HFF-Myc (cell line): Measurements from ENCODE around the gene GPRC5D.

Experiments
- DNase-seq: peaks from one replicate; pipeline ENCODE4 v3.0.0-alpha.2; 2011; ENCODE audit warnings: low read depth; ENCODE audit errors: extremely low read depth
- H3K4me3 ChIP-seq: replicated peaks from 2 replicates; pipeline ENCODE4 v1.5.1; 2011; ENCODE audit warnings: low read depth, mild to moderate bottlenecking, control low read depth, low read length
- TF ChIP-seq, protein P1 (sequence below): IDR thresholded peaks from 2 replicates; pipeline ENCODE4 v1.5.1; 2012; ENCODE audit warnings: mild to moderate bottlenecking, low read depth, low read length, control low read depth; ENCODE audit errors: missing control alignments

GPRC5D gene

DNA sequence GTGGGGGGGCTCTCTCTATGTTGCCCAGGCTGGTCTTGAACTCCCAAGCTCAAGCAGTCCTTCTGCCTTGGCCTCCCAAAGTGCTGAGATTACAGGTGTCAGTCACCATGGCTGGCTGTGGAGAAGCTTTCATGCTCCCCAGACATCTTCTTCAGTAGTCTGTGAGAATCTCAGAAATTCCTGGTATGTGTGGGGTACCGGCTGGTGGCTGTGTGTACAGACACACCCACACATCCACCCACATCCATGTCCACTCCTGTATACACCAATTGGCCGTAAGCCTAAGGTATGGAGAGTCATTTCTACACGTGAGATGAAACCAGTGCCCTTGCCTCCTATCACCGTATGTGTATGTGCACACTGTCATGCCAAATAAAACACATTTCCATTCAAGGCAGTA is 27.8 kb downstream of the GPRC5D start:
- TF ChIP-seq, protein P1, sequence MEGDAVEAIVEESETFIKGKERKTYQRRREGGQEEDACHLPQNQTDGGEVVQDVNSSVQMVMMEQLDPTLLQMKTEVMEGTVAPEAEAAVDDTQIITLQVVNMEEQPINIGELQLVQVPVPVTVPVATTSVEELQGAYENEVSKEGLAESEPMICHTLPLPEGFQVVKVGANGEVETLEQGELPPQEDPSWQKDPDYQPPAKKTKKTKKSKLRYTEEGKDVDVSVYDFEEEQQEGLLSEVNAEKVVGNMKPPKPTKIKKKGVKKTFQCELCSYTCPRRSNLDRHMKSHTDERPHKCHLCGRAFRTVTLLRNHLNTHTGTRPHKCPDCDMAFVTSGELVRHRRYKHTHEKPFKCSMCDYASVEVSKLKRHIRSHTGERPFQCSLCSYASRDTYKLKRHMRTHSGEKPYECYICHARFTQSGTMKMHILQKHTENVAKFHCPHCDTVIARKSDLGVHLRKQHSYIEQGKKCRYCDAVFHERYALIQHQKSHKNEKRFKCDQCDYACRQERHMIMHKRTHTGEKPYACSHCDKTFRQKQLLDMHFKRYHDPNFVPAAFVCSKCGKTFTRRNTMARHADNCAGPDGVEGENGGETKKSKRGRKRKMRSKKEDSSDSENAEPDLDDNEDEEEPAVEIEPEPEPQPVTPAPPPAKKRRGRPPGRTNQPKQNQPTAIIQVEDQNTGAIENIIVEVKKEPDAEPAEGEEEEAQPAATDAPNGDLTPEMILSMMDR = no peak
- DNase-seq = no peak
- no peak overlapping the region for H3K4me3 ChIP-seq

DNA sequence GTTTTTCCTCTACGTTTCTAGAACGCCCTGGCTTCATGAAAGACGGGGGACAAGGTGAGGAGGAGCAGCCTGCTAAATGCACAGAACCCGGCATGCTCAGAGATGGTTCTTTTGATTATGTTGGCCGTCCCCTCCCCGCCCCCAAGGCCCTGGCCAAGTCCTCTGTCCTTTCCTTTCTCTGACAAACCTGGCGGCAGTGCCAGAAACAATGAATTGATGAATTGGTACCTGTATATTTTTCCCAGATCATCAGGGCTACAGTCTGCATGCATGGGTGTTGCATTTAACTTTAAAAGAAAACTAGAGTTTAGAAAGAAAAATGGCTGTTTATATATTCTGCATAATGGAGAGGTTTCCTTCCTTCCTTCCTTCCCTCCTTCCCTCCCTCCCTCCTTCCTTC is 29.0 kb downstream of the GPRC5D start:
- TF ChIP-seq, protein P1 = no peak
- DNase-seq = no peak

DNA sequence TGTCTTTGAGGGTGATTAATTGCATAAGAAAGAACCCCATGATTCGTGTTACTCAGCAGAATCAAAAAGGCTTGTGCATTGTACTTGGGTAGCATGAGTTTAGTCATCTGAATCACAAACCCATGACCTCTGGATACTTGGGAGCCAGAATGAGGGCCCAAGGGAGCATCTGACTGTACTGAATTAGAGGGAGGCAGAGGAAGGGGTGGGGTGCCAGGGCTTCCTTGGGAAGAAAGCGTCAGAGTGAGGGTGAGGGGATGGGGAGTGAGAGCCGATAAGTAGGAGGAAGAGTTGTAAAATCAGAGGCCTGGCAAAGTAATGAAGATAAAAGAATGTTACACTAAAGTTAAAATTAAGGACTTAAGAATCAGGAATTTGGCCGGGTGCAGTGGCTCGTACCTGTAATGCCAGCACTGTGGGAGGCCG is 29.8 kb downstream of the GPRC5D start:
- DNase-seq = no peak

More for the DNA sequence above, 29.0 kb downstream of the GPRC5D start:
- H3K4me3 ChIP-seq = no peak overlapping the region

DNA sequence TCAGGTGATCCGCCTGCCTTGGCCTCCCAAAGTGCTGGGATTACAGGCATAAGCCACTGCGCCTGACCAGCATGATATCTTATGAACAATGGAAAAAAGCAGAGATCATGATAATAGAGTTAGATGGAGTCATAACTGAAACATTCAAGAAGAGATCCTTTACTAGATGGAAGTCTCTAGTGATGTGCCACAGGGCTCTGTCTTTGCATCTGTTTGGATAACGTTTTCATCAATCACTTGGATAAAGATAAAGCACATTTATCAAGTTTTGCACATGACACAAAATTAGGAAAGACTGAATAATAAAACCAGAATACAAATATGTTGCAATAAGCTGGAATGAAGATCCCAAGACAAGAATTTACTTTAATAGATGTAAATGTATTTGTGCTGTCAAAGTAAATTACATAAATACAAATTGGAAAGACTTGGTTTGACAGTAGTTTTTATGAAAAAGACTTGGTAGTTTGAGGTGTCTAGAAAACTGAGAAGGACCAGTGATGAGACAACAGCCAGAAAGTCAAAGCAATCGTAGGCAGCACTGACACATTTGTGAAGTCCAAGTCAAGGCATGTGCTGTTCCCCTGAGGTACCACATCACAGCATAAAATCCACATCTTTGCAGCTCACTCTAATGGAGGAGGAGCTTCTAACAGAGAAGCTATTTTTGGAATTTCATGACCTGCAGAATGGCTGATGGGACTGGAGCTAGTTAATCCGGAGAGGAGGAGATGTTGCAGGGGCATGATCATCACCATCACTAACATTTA is 32.1 kb downstream of the GPRC5D start:
- TF ChIP-seq, protein P1 = no peak
- no peak overlapping the region for H3K4me3 ChIP-seq
- no peak for DNase-seq

More for the DNA sequence above, 29.8 kb downstream of the GPRC5D start:
- H3K4me3 ChIP-seq = no peak overlapping the region
- TF ChIP-seq, protein P1 = no peak

DNA sequence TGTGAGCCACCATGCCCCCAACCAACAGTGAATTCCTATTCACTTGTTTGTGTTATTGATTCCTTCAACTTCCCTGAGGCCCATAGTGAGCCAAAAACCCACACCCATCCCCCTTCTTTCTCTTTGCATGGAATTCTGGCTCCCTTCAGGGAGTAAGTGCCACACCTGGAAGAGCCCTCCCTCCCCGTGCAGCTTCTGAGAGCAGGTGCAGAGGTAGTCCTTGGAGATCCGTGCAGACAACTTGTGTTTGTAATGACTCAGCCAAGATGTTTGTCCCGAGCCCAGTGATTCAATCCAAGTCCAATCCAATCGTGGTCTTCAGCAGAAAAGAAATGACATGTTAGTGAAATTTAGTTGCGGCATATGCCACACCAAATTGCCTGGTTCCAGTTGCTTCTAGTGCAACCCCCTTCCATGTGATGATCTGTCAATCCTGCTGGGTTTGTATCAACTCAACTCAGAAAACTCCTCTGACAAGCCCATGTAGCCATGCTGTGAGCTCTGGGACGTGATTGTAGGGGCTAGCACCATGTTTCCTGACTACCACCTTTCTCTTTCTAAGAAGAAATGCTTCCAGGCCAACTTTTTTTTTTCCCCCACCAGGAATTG is 33.1 kb downstream of the GPRC5D start:
- H3K4me3 ChIP-seq = no peak overlapping the region
- TF ChIP-seq, protein P1 = no peak
- no peak for DNase-seq

DNA sequence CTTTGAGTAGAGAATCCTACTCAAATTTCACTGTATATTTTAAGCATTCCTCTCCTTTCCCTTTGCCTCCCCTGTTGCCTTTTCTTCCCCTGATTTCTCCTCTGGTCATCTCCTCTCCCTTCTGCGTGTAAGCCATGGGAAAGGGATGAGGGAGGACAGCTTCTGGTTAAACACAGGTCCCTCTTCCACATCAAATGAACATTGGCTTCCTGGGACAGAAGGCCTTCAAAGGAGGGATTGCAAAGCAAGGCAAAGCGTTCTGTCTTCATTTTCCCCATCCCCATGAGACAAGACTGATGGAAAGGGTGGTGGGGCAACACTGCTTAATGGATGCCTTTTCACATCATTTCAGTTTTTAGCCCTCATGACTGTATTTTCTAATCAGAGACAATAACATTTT is 34.5 kb downstream of the GPRC5D start:
- no peak for DNase-seq
- H3K4me3 ChIP-seq = no peak overlapping the region
- TF ChIP-seq, protein P1 = no peak
